Fibroblast of villous mesenchyme (primary cell): ENCODE measurements around the gene RBBP7. TPM values are rescaled to one million over a fixed set of nuclear protein-coding genes. Genes with fewer than 3 reads are reported as not detected.

Source experiments
- DNase-seq: peaks from one replicate; pipeline ENCODE4 v3.0.0-alpha.2; 2010; ENCODE audit warnings: low read depth
- H3K4me3 ChIP-seq: 2 replicates; pipeline ENCODE4 v1.5.1; 2011; ENCODE audit warnings: low read depth, mild to moderate bottlenecking, low read length
- CTCF ChIP-seq: IDR thresholded peaks from 2 replicates; pipeline ENCODE4 v1.5.1; 2012; ENCODE audit warnings: low read depth, mild to moderate bottlenecking, low read length; ENCODE audit not compliant: insufficient read depth
- total RNA-seq: library from RNA; depleted of rRNA; stranded (reverse); fragments of >200 nt; gene quantifications from 2 replicates; pipeline ENCODE4 v1.2.3, GENCODE V29; 2012

Gene RBBP7
- total RNA-seq, 1 donor = 124 TPM

- H3K4me3 ChIP-seq = no peak overlapping the region
- DNase-seq = no peak
- TF ChIP-seq CTCF = no peak
These were observed 17.5 kb downstream of the RBBP7 start for GRCh38 chrX:16852617-16853179.

- no peak for TF ChIP-seq CTCF
- DNase-seq = no peak
- H3K4me3 ChIP-seq = no peak overlapping the region
These were observed 18.3 kb downstream of the RBBP7 start for GRCh38 chrX:16851827-16852226.

GRCh38 chrX:16851421-16851820 is 18.7 kb downstream of the RBBP7 start:
- no peak for TF ChIP-seq CTCF
- no peak overlapping the region for H3K4me3 ChIP-seq
- DNase-seq = peak; percentile 52

GRCh38 chrX:16848541-16848940 is 21.6 kb downstream of the RBBP7 start:
- no peak for DNase-seq
- no peak overlapping the region for H3K4me3 ChIP-seq
- no peak for TF ChIP-seq CTCF

- TF ChIP-seq CTCF = no peak
- H3K4me3 ChIP-seq = no peak overlapping the region
- no peak for DNase-seq
These were observed 24.5 kb downstream of the RBBP7 start for GRCh38 chrX:16845686-16846085.

GRCh38 chrX:16843208-16843909 is 26.8 kb downstream of the RBBP7 start:
- H3K4me3 ChIP-seq = no peak overlapping the region
- TF ChIP-seq CTCF = no peak
- no peak for DNase-seq
